ENCODE data around the gene FRMD3. TPM values are rescaled to one million over a fixed set of nuclear protein-coding genes. Genes with fewer than 3 reads are reported as not detected.

Gene FRMD3
- total RNA-seq, 2 donors from 2014 or later = 2.1 to 4.6 TPM

GRCh38 chr9:83327323-83327722 lies 210.9 kb downstream of the FRMD3 start:
- WGBS, 2 donors = 74 to 86% methylated on average over 3 of the region's 3 CpGs
- intact Hi-C loops (cut with DNase I) = no loop called here
- no peak overlapping the region for H3K27ac ChIP-seq
- H3K27me3 ChIP-seq = no peaks in the 10 kb centered on the region
- no peaks in the 10 kb centered on the region for H3K9me3 ChIP-seq
- peaks cover 15% of the 10 kb centered on the region for H3K4me1 ChIP-seq
- ATAC-seq (no peak), DNase-seq (no peak)
- TF ChIP-seq, protein P1, sequence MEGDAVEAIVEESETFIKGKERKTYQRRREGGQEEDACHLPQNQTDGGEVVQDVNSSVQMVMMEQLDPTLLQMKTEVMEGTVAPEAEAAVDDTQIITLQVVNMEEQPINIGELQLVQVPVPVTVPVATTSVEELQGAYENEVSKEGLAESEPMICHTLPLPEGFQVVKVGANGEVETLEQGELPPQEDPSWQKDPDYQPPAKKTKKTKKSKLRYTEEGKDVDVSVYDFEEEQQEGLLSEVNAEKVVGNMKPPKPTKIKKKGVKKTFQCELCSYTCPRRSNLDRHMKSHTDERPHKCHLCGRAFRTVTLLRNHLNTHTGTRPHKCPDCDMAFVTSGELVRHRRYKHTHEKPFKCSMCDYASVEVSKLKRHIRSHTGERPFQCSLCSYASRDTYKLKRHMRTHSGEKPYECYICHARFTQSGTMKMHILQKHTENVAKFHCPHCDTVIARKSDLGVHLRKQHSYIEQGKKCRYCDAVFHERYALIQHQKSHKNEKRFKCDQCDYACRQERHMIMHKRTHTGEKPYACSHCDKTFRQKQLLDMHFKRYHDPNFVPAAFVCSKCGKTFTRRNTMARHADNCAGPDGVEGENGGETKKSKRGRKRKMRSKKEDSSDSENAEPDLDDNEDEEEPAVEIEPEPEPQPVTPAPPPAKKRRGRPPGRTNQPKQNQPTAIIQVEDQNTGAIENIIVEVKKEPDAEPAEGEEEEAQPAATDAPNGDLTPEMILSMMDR (IDR thresholded peaks at IDR 0.05) = no peak
- no peak for TF ChIP-seq POLR2A (IDR thresholded peaks at IDR 0.05)
- H3K4me3 ChIP-seq = no peak overlapping the region
- H3K36me3 ChIP-seq (replicated peaks in 1 of 2; ENCODE audit: insufficient read depth in 1 of 2, low read depth in 2 of 2) = no peaks in the 10 kb centered on the region

- Histone ChIP-seq H3K9me3 (no peaks in the 10 kb centered on the region), H3K4me3 (no peak overlapping the region), H3K27me3 (no peaks in the 10 kb centered on the region), H3K27ac (no peak overlapping the region), H3K4me1 (peaks cover 14% of the 10 kb centered on the region), H3K36me3 (replicated peaks in 1 of 2; ENCODE audit: insufficient read depth in 1 of 2, low read depth in 2 of 2) (no peaks in the 10 kb centered on the region)
- intact Hi-C loops (cut with DNase I) = no loop called here
- ATAC-seq (no peak), DNase-seq (no peak)
- TF ChIP-seq, protein P1 (IDR thresholded peaks at IDR 0.05) = no peak
- TF ChIP-seq POLR2A (IDR thresholded peaks at IDR 0.05) = no peak
- WGBS, 2 donors = 94 to 96% methylated on average over 3 of the region's 3 CpGs
Measured at GRCh38 chr9:83323148-83323547, 215.1 kb downstream of the FRMD3 start.

DNA sequence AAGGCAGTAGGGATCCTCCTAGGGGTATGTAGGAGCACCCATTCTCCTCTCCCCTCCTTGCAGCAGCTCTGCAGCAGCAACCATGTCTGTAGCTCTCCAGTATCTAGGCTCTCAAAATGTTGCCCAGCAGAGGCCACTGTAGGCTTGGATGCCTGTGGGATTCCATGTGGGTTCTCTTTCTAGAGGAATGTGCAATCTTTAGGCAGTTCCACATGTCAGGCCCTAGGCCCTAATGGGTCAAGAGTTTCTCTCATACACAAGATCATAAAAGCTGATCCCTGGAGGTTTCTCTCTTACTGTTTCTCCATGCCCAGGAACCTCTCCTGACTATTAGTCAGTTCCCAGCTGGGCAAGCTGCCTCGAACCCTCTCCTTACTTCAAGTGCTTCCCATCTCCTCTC lies 215.8 kb downstream of the FRMD3 start:
- no peak overlapping the region for H3K4me3 ChIP-seq
- H3K36me3 ChIP-seq (replicated peaks in 1 of 2; ENCODE audit: insufficient read depth in 1 of 2, low read depth in 2 of 2) = no peaks in the 10 kb centered on the region
- WGBS, 2 donors = 92 to 95% methylated on average over 1 of the region's 1 CpG
- no peak overlapping the region for H3K27ac ChIP-seq
- no peak for ATAC-seq
- TF ChIP-seq, protein P1 (IDR thresholded peaks at IDR 0.05) = no peak
- TF ChIP-seq POLR2A (IDR thresholded peaks at IDR 0.05) = no peak
- H3K27me3 ChIP-seq = no peaks in the 10 kb centered on the region
- H3K9me3 ChIP-seq = no peaks in the 10 kb centered on the region
- H3K4me1 ChIP-seq = peaks cover 10% of the 10 kb centered on the region
- DNase-seq = no peak
- intact Hi-C loops (cut with DNase I) = no loop called here

GRCh38 chr9:83317244-83317643 lies 221.0 kb downstream of the FRMD3 start:
- Histone ChIP-seq H3K4me3 (no peak overlapping the region), H3K27ac (no peak overlapping the region), H3K36me3 (replicated peaks in 1 of 2; ENCODE audit: insufficient read depth in 1 of 2, low read depth in 2 of 2) (no peaks in the 10 kb centered on the region), H3K4me1 (no peaks in the 10 kb centered on the region), H3K27me3 (no peaks in the 10 kb centered on the region), H3K9me3 (no peaks in the 10 kb centered on the region)
- 40 to 55% methylated on average over 2 of the region's 2 CpGs for whole genome bisulfite sequencing, 2 donors
- ATAC-seq = no peak
- intact Hi-C loops (cut with DNase I) = no loop called here
- DNase-seq = no peak
- TF ChIP-seq, protein P1 (IDR thresholded peaks at IDR 0.05) = no peak
- no peak for TF ChIP-seq POLR2A (IDR thresholded peaks at IDR 0.05)

DNA sequence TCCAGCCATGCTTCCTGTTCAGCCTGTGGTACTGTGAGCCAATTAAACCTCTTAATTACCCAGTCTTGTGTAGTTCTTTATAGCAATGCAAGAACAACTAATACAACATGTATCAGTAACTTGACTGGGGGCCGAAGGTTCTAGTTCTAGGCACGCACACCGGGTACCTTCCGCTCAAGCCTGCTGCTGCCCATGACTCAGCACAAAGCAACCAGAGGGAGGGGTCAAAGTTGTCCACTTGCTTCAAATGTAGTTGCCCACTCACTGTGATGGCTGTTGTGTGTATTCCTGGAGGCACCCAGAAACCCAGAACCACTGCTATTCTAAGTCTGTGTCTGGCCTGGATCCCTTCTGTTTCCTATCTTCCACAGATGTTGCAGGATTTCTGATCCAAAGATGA lies 222.6 kb downstream of the FRMD3 start:
- Histone ChIP-seq H3K36me3 (replicated peaks in 1 of 2; ENCODE audit: insufficient read depth in 1 of 2, low read depth in 2 of 2) (no peaks in the 10 kb centered on the region), H3K27ac (no peak overlapping the region), H3K27me3 (no peaks in the 10 kb centered on the region), H3K4me3 (no peak overlapping the region), H3K9me3 (no peaks in the 10 kb centered on the region), H3K4me1 (no peaks in the 10 kb centered on the region)
- TF ChIP-seq, protein P1 (IDR thresholded peaks at IDR 0.05) = no peak
- TF ChIP-seq POLR2A (IDR thresholded peaks at IDR 0.05) = no peak
- DNase-seq (no peak), ATAC-seq (no peak)
- intact Hi-C loops (cut with DNase I) = no loop called here
- 95 to 98% methylated on average over 4 of the region's 4 CpGs for WGBS, 2 donors

Measured in body of pancreas (tissue), 4 donors.